ENCODE results near the gene CD274. TPM values are rescaled to one million over a fixed set of nuclear protein-coding genes. Genes with fewer than 3 reads are reported as not detected.

Gene CD274
- total and polyA plus RNA-seq, 10 of the 15 experiments (the other 5 are each of a cell fraction or from before 2014, with no cell fraction given), result 9.4 to 128 (median 24.6) TPM

DNA sequence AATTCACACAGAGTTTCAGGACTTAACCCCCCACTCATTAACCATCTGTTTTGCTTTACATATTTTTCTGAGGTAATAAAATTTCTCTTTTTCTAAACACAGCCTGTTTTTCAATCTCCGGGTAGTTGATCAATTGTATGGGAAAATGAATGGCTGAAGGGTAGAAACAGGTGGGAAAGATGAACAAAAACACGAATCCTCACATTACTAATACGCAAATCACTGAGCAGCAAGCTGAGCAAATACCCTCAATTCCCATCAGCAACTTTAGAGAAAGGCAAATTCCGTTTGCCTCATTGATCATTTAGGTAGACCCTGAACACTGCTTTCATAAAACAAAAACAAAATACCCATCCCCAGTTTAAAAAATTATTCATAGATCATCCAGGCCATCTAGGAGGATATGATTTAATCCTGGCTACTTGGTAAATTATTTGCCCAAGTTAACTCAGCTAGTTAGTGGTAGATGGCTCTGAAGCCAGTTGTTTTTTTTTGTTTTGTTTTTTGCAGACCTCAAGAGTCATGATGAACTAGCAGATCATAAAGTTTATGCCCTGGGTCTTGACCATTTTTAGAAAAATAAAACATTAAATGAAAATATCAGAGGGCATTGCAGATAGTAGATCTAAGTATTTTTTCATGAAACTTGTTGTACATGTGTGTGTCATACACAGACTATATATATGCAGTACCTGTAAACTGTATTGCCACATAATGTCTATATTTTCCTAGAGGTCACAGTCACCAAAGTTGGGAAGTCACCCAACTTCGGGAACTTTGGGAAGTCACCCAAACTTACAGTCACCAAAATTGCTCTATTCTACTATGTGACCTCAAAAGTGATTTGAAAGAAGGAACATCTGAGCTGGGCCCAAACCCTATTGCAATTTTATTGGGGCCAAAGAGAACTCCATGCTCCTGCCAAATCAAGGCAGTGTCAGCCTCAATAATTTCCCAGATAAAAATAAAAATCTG is 1.6 kb upstream of the CD274 start (continued):
- TF ChIP-seq, protein P1, sequence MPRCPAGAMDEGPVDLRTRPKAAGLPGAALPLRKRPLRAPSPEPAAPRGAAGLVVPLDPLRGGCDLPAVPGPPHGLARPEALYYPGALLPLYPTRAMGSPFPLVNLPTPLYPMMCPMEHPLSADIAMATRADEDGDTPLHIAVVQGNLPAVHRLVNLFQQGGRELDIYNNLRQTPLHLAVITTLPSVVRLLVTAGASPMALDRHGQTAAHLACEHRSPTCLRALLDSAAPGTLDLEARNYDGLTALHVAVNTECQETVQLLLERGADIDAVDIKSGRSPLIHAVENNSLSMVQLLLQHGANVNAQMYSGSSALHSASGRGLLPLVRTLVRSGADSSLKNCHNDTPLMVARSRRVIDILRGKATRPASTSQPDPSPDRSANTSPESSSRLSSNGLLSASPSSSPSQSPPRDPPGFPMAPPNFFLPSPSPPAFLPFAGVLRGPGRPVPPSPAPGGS (IDR thresholded peaks at IDR 0.05; ENCODE audit: borderline replicate concordance, insufficient read depth, low read depth, low read length, poor library complexity, severe bottlenecking), result peak; percentile 84
- TF ChIP-seq ZSCAN29 (IDR thresholded peaks at IDR 0.05) (no peak), ZZZ3 (IDR thresholded peaks at IDR 0.05; ENCODE audit: control insufficient read depth, insufficient read length, low read depth) (no peak), RB1 (IDR thresholded peaks at IDR 0.05; ENCODE audit: borderline replicate concordance) (no peak), EZH2 (IDR thresholded peaks at IDR 0.05; ENCODE audit: borderline replicate concordance, control insufficient read depth, low read depth, low read length) (no peak), NFIC (IDR thresholded peaks at IDR 0.05; ENCODE audit: low read depth, low read length) (peak; percentile 27; the same call in 1 of the 2 replicates)
- TF ChIP-seq, protein P2, sequence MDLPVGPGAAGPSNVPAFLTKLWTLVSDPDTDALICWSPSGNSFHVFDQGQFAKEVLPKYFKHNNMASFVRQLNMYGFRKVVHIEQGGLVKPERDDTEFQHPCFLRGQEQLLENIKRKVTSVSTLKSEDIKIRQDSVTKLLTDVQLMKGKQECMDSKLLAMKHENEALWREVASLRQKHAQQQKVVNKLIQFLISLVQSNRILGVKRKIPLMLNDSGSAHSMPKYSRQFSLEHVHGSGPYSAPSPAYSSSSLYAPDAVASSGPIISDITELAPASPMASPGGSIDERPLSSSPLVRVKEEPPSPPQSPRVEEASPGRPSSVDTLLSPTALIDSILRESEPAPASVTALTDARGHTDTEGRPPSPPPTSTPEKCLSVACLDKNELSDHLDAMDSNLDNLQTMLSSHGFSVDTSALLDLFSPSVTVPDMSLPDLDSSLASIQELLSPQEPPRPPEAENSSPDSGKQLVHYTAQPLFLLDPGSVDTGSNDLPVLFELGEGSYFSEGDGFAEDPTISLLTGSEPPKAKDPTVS (IDR thresholded peaks at IDR 0.05; ENCODE audit: low read depth, low read length), result no peak
- TF ChIP-seq, protein P3, sequence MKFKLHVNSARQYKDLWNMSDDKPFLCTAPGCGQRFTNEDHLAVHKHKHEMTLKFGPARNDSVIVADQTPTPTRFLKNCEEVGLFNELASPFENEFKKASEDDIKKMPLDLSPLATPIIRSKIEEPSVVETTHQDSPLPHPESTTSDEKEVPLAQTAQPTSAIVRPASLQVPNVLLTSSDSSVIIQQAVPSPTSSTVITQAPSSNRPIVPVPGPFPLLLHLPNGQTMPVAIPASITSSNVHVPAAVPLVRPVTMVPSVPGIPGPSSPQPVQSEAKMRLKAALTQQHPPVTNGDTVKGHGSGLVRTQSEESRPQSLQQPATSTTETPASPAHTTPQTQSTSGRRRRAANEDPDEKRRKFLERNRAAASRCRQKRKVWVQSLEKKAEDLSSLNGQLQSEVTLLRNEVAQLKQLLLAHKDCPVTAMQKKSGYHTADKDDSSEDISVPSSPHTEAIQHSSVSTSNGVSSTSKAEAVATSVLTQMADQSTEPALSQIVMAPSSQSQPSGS (IDR thresholded peaks at IDR 0.05; ENCODE audit: low read length), result peak; percentile 85
- TF ChIP-seq, protein P4, sequence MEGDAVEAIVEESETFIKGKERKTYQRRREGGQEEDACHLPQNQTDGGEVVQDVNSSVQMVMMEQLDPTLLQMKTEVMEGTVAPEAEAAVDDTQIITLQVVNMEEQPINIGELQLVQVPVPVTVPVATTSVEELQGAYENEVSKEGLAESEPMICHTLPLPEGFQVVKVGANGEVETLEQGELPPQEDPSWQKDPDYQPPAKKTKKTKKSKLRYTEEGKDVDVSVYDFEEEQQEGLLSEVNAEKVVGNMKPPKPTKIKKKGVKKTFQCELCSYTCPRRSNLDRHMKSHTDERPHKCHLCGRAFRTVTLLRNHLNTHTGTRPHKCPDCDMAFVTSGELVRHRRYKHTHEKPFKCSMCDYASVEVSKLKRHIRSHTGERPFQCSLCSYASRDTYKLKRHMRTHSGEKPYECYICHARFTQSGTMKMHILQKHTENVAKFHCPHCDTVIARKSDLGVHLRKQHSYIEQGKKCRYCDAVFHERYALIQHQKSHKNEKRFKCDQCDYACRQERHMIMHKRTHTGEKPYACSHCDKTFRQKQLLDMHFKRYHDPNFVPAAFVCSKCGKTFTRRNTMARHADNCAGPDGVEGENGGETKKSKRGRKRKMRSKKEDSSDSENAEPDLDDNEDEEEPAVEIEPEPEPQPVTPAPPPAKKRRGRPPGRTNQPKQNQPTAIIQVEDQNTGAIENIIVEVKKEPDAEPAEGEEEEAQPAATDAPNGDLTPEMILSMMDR (IDR thresholded peaks at IDR 0.05 in 2 of 3, conservative IDR thresholded peaks at IDR 0.05 in 1 of 3; ENCODE audit: control insufficient read depth in 2 of 3, extremely low read depth in 1 of 3, insufficient read depth in 1 of 3, low read depth in 3 of 3, low read length in 3 of 3), result no peak

All from GM12878 (cell line).